ENCODE measurements around the gene ENTR1.

The ENTR1 gene

GRCh38 chr9:136359774-136360718, 50.4 kb downstream of the ENTR1 start:
- DNase-seq: no peak

- no peak for DNase-seq
Observed at GRCh38 chr9:136358888-136359287, 51.5 kb downstream of the ENTR1 start.

- DNase-seq: no peak
Observed at GRCh38 chr9:136358016-136358415, 52.4 kb downstream of the ENTR1 start.

GRCh38 chr9:136357202-136357725, 53.1 kb downstream of the ENTR1 start:
- DNase-seq: no peak

GRCh38 chr9:136355616-136356557, 54.5 kb downstream of the ENTR1 start:
- no peak for DNase-seq

- DNase-seq: no peak
Observed at GRCh38 chr9:136354592-136355085, 55.8 kb downstream of the ENTR1 start.

GRCh38 chr9:136353757-136354488, 56.5 kb downstream of the ENTR1 start:
- no peak for DNase-seq

GRCh38 chr9:136353088-136353487, 57.3 kb downstream of the ENTR1 start:
- no peak for DNase-seq

GRCh38 chr9:136352682-136353081, 57.7 kb downstream of the ENTR1 start:
- no peak for DNase-seq
